Liver (tissue), 9 donors: Measurements from ENCODE around the gene CTRB1. TPM values are rescaled to one million over a fixed set of nuclear protein-coding genes. Genes with fewer than 3 reads are reported as not detected.

Experiments
- DNase-seq: peaks from one replicate; pipeline ENCODE4 v3.0.0-alpha.2; 2017; ENCODE audit warnings: low spot score
- H3K27ac ChIP-seq, 2 donors: one replicate each; pipeline ENCODE4 v1.7.0; 2013; ENCODE audit warnings: inconsistent platforms in 2 of 2, low read length in 2 of 2, control low read depth in 1 of 2, low read depth in 1 of 2, mild to moderate bottlenecking in 1 of 2
- H3K27me3 ChIP-seq, 4 donors: one replicate each; pipeline versions ENCODE4 v1.6.1 to v1.7.0; 2013; ENCODE audit warnings: low read length in 3 of 4, inconsistent platforms in 1 of 4, mild to moderate bottlenecking in 1 of 4, moderate library complexity in 1 of 4; ENCODE audit not compliant: control insufficient read depth in 4 of 4, insufficient read depth in 4 of 4
- H3K36me3 ChIP-seq, 4 donors: one replicate each; pipeline versions ENCODE4 v1.6.1 to v1.7.0; 2013; ENCODE audit warnings: low read length in 3 of 4, mild to moderate bottlenecking in 3 of 4, low read depth in 1 of 4, moderate library complexity in 1 of 4; ENCODE audit not compliant: control insufficient read depth in 4 of 4, insufficient read depth in 3 of 4
- H3K4me1 ChIP-seq, 4 donors: one replicate each; pipeline versions ENCODE4 v1.6.1 to v1.7.0; 2013; ENCODE audit warnings: low read length in 3 of 4, mild to moderate bottlenecking in 3 of 4, moderate library complexity in 1 of 4; ENCODE audit not compliant: control insufficient read depth in 4 of 4, insufficient read depth in 4 of 4
- H3K4me3 ChIP-seq, 3 donors: one replicate each; pipeline versions ENCODE4 v1.6.1 to v1.7.0; 2013; ENCODE audit warnings: low read length in 3 of 3, control low read depth in 1 of 3, low read depth in 1 of 3, mild to moderate bottlenecking in 1 of 3
- H3K9ac ChIP-seq, 2 donors: one replicate each; pipeline ENCODE4 v1.7.0; 2013; ENCODE audit warnings: low read length in 2 of 2, mild to moderate bottlenecking in 2 of 2, moderate library complexity in 2 of 2, control low read depth in 1 of 2, low read depth in 1 of 2
- H3K9me3 ChIP-seq, 4 donors: one replicate each; pipeline versions ENCODE4 v1.6.1 to v1.7.0; 2013; ENCODE audit warnings: low read length in 3 of 4; ENCODE audit not compliant: control insufficient read depth in 4 of 4
- ATF3 ChIP-seq: IDR thresholded peaks from 2 replicates; pipeline ENCODE4 v1.6.1; 2016; ENCODE audit warnings: antibody characterized with exemption
- EGR1 ChIP-seq, 2 donors: IDR thresholded peaks; 2 replicates each; pipeline ENCODE4 v1.6.1; 2016 to 2018; ENCODE audit warnings: antibody characterized with exemption in 2 of 2, low read depth in 2 of 2
- FOXA1 ChIP-seq: IDR thresholded peaks from 2 replicates; pipeline ENCODE4 v1.6.1; 2016; ENCODE audit warnings: antibody characterized with exemption
- FOXA2 ChIP-seq: IDR thresholded peaks from 2 replicates; pipeline ENCODE4 v1.6.1; 2016; ENCODE audit warnings: antibody characterized with exemption
- GABPA ChIP-seq, 2 donors: IDR thresholded peaks in 1 of 2; conservative IDR thresholded peaks in 1 of 2; 2 replicates each; pipeline ENCODE4 v1.6.1; 2016; ENCODE audit warnings: antibody characterized with exemption in 2 of 2, mild to moderate bottlenecking in 1 of 2, moderate library complexity in 1 of 2
- HNF4A ChIP-seq, 2 donors: conservative IDR thresholded peaks; 2 replicates each; pipeline ENCODE4 v1.6.1; 2016; ENCODE audit warnings: antibody characterized with exemption in 2 of 2, mild to moderate bottlenecking in 2 of 2
- HNF4G ChIP-seq: IDR thresholded peaks from 2 replicates; pipeline ENCODE4 v1.6.1; 2016; ENCODE audit warnings: antibody characterized with exemption
- JUND ChIP-seq, 2 donors: IDR thresholded peaks; 2 replicates each; pipeline ENCODE4 v1.6.1; 2016; ENCODE audit warnings: antibody characterized with exemption in 2 of 2
- MAX ChIP-seq: IDR thresholded peaks from 2 replicates; pipeline ENCODE4 v1.6.1; 2016; ENCODE audit warnings: antibody characterized with exemption
- NR2F2 ChIP-seq: IDR thresholded peaks from 2 replicates; pipeline ENCODE4 v1.6.1; 2016; ENCODE audit warnings: antibody characterized with exemption
- RAD21 ChIP-seq, 2 donors: IDR thresholded peaks; 2 replicates each; pipeline ENCODE4 v1.6.1; 2016; ENCODE audit warnings: antibody characterized with exemption in 2 of 2, mild to moderate bottlenecking in 2 of 2
- RXRA ChIP-seq, 2 donors: IDR thresholded peaks; 2 replicates each; pipeline ENCODE4 v1.6.1; 2017 to 2018; ENCODE audit warnings: antibody characterized with exemption in 2 of 2, mild to moderate bottlenecking in 1 of 2
- SP1 ChIP-seq: IDR thresholded peaks from 2 replicates; pipeline ENCODE4 v1.6.1; 2018; ENCODE audit warnings: antibody characterized with exemption, mild to moderate bottlenecking
- TAF1 ChIP-seq: conservative IDR thresholded peaks from 2 replicates; pipeline ENCODE4 v1.6.1; 2016; ENCODE audit warnings: antibody characterized with exemption, mild to moderate bottlenecking
- YY1 ChIP-seq: IDR thresholded peaks from 2 replicates; pipeline ENCODE4 v1.6.1; 2016; ENCODE audit warnings: antibody characterized with exemption, mild to moderate bottlenecking
- WGBS: extraction: QIAGEN DNeasy Blood & Tissue Kit; methylation state at CpG from one replicate; pipeline ENCODE4 v1.1.7; 2013; 5-methylcytosine and 5-hydroxymethylcytosine counted together
- polyA plus RNA-seq, 2 donors: library from polyadenylated mRNA; stranded (reverse) in 1 of 2; unstranded in 1 of 2; fragments of 200-250 nt in 1 of 2; fragments of >200 nt in 1 of 2; fragmentation: Nextera tagmentation in 1 of 2; extraction: Ambion mirVana in 1 of 2; gene quantifications; one replicate each; pipeline versions ENCODE4 v1.2.1 to v1.2.3, GENCODE V29; 2013 to 2015
- total RNA-seq, 2 donors: library from RNA; depleted of rRNA; stranded (reverse); fragments of >200 nt; gene quantifications; one replicate each; pipeline ENCODE4 v1.2.3, GENCODE V29; 2014
- TF ChIP-seq, protein P1 (sequence below): IDR thresholded peaks from 2 replicates; pipeline ENCODE4 v1.6.1; 2016; ENCODE audit warnings: antibody characterized with exemption, mild to moderate bottlenecking
- TF ChIP-seq, protein P2 (sequence below): fragments of 150-350 bp; IDR thresholded peaks from 2 replicates; pipeline ENCODE4 v1.5.1; 2017; ENCODE audit warnings: improper control_type of control experiment, low read depth, low read length; ENCODE audit not compliant: missing input control
- TF ChIP-seq, protein P3 (sequence below): IDR thresholded peaks from 2 replicates; pipeline ENCODE4 v1.6.1; 2016; ENCODE audit warnings: antibody characterized with exemption
- donor health status: healthy.
- donor health status: healthy.
- donor health status: healthy.
- donor health status: healthy.
- donor health status: healthy.

The CTRB1 gene
- total and polyA plus RNA-seq, 4 donors, result not detected

DNA sequence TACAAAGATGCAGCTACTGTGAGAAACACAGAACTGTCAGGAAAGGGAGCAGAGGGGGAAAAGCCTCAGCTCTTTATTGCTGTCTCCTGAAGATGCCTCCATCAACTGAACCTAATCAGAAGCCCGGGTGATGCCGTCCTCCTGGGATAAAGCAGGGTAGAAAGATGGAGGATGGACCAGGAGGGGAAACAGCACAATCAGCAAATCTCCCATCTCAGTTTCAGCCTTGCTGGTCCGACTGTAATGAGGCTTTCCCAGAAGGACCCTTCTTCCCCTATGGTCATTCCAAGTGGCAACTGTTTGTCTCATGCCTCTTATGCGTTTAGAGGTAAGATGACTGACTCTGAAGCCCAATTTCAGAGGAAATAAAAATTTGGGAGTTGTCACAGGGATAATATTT, 46.2 kb upstream of the CTRB1 start:
- DNase-seq, result no peak
- peaks cover 5 to 38% (median 35%) of the 10 kb centered on the region in 4 donors for H3K36me3 ChIP-seq
- WGBS, result 95% methylated on average over 4 of the region's 4 CpGs
- no peak overlapping the region for H3K27ac ChIP-seq
- H3K4me1 ChIP-seq, result no peaks in the 10 kb centered on the region
- peaks cover 39 to 70% (median 51%) of the 10 kb centered on the region in 4 donors for H3K9me3 ChIP-seq
- no peak overlapping the region for H3K9ac ChIP-seq
- no peaks in the 10 kb centered on the region for H3K27me3 ChIP-seq
- H3K4me3 ChIP-seq, result no peak overlapping the region
- no peak for TF ChIP-seq YY1
- TF ChIP-seq MAX, result no peak
- no peak for TF ChIP-seq JUND (IDR thresholded peaks at IDR 0.05)
- no peak for TF ChIP-seq RXRA (IDR thresholded peaks at IDR 0.05)
- TF ChIP-seq EGR1 (IDR thresholded peaks at IDR 0.05; ENCODE audit: low read depth in 2 of 2), result no peak
- no peak for TF ChIP-seq GABPA (IDR thresholded peaks at IDR 0.05 in 1 of 2, conservative IDR thresholded peaks at IDR 0.05 in 1 of 2)
- no peak for TF ChIP-seq FOXA2
- TF ChIP-seq, protein P1, sequence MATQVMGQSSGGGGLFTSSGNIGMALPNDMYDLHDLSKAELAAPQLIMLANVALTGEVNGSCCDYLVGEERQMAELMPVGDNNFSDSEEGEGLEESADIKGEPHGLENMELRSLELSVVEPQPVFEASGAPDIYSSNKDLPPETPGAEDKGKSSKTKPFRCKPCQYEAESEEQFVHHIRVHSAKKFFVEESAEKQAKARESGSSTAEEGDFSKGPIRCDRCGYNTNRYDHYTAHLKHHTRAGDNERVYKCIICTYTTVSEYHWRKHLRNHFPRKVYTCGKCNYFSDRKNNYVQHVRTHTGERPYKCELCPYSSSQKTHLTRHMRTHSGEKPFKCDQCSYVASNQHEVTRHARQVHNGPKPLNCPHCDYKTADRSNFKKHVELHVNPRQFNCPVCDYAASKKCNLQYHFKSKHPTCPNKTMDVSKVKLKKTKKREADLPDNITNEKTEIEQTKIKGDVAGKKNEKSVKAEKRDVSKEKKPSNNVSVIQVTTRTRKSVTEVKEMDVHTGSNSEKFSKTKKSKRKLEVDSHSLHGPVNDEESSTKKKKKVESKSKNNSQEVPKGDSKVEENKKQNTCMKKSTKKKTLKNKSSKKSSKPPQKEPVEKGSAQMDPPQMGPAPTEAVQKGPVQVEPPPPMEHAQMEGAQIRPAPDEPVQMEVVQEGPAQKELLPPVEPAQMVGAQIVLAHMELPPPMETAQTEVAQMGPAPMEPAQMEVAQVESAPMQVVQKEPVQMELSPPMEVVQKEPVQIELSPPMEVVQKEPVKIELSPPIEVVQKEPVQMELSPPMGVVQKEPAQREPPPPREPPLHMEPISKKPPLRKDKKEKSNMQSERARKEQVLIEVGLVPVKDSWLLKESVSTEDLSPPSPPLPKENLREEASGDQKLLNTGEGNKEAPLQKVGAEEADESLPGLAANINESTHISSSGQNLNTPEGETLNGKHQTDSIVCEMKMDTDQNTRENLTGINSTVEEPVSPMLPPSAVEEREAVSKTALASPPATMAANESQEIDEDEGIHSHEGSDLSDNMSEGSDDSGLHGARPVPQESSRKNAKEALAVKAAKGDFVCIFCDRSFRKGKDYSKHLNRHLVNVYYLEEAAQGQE, result no peak
- no peak for TF ChIP-seq ATF3
- TF ChIP-seq HNF4G, result no peak
- TF ChIP-seq TAF1, result no peak
- no peak for TF ChIP-seq NR2F2
- TF ChIP-seq SP1, result no peak
- no peak for TF ChIP-seq FOXA1
- TF ChIP-seq, protein P2, sequence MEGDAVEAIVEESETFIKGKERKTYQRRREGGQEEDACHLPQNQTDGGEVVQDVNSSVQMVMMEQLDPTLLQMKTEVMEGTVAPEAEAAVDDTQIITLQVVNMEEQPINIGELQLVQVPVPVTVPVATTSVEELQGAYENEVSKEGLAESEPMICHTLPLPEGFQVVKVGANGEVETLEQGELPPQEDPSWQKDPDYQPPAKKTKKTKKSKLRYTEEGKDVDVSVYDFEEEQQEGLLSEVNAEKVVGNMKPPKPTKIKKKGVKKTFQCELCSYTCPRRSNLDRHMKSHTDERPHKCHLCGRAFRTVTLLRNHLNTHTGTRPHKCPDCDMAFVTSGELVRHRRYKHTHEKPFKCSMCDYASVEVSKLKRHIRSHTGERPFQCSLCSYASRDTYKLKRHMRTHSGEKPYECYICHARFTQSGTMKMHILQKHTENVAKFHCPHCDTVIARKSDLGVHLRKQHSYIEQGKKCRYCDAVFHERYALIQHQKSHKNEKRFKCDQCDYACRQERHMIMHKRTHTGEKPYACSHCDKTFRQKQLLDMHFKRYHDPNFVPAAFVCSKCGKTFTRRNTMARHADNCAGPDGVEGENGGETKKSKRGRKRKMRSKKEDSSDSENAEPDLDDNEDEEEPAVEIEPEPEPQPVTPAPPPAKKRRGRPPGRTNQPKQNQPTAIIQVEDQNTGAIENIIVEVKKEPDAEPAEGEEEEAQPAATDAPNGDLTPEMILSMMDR, result no peak
- TF ChIP-seq HNF4A (conservative IDR thresholded peaks at IDR 0.05), result no peak
- TF ChIP-seq, protein P3, sequence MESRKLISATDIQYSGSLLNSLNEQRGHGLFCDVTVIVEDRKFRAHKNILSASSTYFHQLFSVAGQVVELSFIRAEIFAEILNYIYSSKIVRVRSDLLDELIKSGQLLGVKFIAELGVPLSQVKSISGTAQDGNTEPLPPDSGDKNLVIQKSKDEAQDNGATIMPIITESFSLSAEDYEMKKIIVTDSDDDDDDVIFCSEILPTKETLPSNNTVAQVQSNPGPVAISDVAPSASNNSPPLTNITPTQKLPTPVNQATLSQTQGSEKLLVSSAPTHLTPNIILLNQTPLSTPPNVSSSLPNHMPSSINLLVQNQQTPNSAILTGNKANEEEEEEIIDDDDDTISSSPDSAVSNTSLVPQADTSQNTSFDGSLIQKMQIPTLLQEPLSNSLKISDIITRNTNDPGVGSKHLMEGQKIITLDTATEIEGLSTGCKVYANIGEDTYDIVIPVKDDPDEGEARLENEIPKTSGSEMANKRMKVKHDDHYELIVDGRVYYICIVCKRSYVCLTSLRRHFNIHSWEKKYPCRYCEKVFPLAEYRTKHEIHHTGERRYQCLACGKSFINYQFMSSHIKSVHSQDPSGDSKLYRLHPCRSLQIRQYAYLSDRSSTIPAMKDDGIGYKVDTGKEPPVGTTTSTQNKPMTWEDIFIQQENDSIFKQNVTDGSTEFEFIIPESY, result no peak
- no peak for TF ChIP-seq RAD21 (IDR thresholded peaks at IDR 0.05)
